Chondrocyte (in vitro differentiated cells): ENCODE measurements around the gene OASL. TPM values are rescaled to one million over a fixed set of nuclear protein-coding genes. Genes with fewer than 3 reads are reported as not detected.

Source experiments
- DNase-seq: peaks from one replicate; pipeline ENCODE4 v3.0.0; 2021; ENCODE audit warnings: mixed read lengths, low spot score
- H3K27ac Mint-ChIP-seq: one replicate; pipeline ENCODE4 v1.8.0; 2021; ENCODE audit warnings: mild to moderate bottlenecking, moderate library complexity, mixed read lengths; ENCODE audit not compliant: unreplicated experiment
- H3K27me3 Mint-ChIP-seq: 2 replicates; pipeline ENCODE4 v1.8.0; 2021; ENCODE audit warnings: low read depth, mixed read lengths
- H3K36me3 Mint-ChIP-seq: 2 replicates; pipeline ENCODE4 v1.8.0; 2021; ENCODE audit warnings: low read depth, mixed read lengths
- H3K4me1 Mint-ChIP-seq: 2 replicates; pipeline ENCODE4 v1.8.0; 2021; ENCODE audit warnings: low read depth, mild to moderate bottlenecking, mixed read lengths
- H3K4me3 Mint-ChIP-seq: one replicate; pipeline ENCODE4 v1.8.0; 2021; ENCODE audit warnings: mild to moderate bottlenecking, moderate library complexity, mixed read lengths; ENCODE audit not compliant: unreplicated experiment
- H3K9me3 Mint-ChIP-seq: 2 replicates; pipeline ENCODE4 v1.8.0; 2021; ENCODE audit warnings: low read depth, mixed read lengths
- total RNA-seq: library from RNA; stranded (reverse); gene quantifications from 3 replicates; pipeline ENCODE4 v1.2.1, GENCODE V29; 2021
- TF ChIP-seq, protein P1 (sequence below): fragments of 200-600 bp; sonication (generic); IDR thresholded peaks from 2 replicates; pipeline ENCODE4 v1.5.0; 2021; ENCODE audit warnings: antibody characterized with exemption, mild to moderate bottlenecking, moderate library complexity

OASL gene
- total RNA-seq, 1 donor from 2014 or later, result not detected

DNA sequence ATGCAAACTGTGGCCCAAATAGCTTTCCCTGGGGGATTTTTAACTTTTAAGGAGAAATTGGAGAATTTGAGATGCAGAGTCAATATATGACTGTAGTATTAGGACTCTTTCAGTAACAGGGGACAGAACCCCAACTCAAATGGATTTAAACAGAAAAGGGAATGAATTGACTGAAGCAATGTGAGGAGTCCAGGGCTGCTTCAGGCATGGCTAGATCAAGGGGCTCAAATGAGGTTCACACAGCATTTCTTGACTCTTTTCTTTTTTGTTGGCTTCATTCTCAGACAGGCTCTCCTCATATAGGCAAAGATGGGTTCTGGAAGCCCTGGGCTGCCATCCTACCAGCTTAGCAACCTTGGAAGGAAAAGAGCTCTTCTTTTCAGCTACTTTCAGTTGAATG lies 47.1 kb downstream of the OASL start:
- H3K4me1 Mint-ChIP-seq, result no peaks in the 10 kb centered on the region
- no peaks in the 10 kb centered on the region for H3K36me3 Mint-ChIP-seq
- H3K27ac Mint-ChIP-seq, result no peak overlapping the region
- H3K4me3 Mint-ChIP-seq, result no peak overlapping the region
- TF ChIP-seq, protein P1, sequence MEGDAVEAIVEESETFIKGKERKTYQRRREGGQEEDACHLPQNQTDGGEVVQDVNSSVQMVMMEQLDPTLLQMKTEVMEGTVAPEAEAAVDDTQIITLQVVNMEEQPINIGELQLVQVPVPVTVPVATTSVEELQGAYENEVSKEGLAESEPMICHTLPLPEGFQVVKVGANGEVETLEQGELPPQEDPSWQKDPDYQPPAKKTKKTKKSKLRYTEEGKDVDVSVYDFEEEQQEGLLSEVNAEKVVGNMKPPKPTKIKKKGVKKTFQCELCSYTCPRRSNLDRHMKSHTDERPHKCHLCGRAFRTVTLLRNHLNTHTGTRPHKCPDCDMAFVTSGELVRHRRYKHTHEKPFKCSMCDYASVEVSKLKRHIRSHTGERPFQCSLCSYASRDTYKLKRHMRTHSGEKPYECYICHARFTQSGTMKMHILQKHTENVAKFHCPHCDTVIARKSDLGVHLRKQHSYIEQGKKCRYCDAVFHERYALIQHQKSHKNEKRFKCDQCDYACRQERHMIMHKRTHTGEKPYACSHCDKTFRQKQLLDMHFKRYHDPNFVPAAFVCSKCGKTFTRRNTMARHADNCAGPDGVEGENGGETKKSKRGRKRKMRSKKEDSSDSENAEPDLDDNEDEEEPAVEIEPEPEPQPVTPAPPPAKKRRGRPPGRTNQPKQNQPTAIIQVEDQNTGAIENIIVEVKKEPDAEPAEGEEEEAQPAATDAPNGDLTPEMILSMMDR, result no peak
- peaks cover 33% of the 10 kb centered on the region for H3K27me3 Mint-ChIP-seq
- H3K9me3 Mint-ChIP-seq, result peaks cover 10% of the 10 kb centered on the region
- DNase-seq, result no peak

GRCh38 chr12:120990487-120991055 lies 48.5 kb downstream of the OASL start:
- peaks cover 31% of the 10 kb centered on the region for H3K27me3 Mint-ChIP-seq
- H3K9me3 Mint-ChIP-seq, result peaks cover 10% of the 10 kb centered on the region
- no peak overlapping the region for H3K27ac Mint-ChIP-seq
- H3K36me3 Mint-ChIP-seq, result no peaks in the 10 kb centered on the region
- no peaks in the 10 kb centered on the region for H3K4me1 Mint-ChIP-seq
- peak; percentile 19 for DNase-seq
- TF ChIP-seq, protein P1, result no peak
- no peak overlapping the region for H3K4me3 Mint-ChIP-seq

DNA sequence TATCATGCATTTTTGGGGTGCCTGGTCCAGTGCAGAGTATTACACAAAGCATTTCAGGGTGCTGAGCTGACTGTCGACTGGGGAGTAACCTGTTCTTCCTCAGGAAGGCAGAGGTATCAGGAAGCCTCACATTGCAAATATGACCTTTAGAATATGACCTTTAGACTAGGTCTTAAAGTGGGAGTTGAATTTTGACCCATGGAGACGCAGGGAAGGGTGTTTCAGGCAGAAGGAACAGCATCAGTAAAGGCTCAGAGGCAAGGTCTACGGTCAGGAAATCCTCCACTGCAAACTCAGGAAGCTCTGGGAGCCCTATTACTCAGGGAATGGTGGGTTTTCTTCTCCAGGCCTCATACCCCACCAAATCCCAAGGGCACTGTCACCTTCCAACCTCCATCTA lies 49.4 kb downstream of the OASL start:
- H3K4me1 Mint-ChIP-seq, result no peaks in the 10 kb centered on the region
- H3K4me3 Mint-ChIP-seq, result no peak overlapping the region
- H3K27me3 Mint-ChIP-seq, result peaks cover 22% of the 10 kb centered on the region
- TF ChIP-seq, protein P1, result no peak
- H3K9me3 Mint-ChIP-seq, result peaks cover 3% of the 10 kb centered on the region
- no peak for DNase-seq
- H3K27ac Mint-ChIP-seq, result no peak overlapping the region
- no peaks in the 10 kb centered on the region for H3K36me3 Mint-ChIP-seq

- Mint-ChIP-seq H3K27me3 (peaks cover 17% of the 10 kb centered on the region), H3K4me1 (no peaks in the 10 kb centered on the region), H3K9me3 (peaks cover 3% of the 10 kb centered on the region), H3K36me3 (no peaks in the 10 kb centered on the region), H3K27ac (no peak overlapping the region), H3K4me3 (no peak overlapping the region)
- peak; percentile 92 for DNase-seq
- TF ChIP-seq, protein P1, result no peak
These were observed 50.4 kb downstream of the OASL start for GRCh38 chr12:120988658-120989057.

DNA sequence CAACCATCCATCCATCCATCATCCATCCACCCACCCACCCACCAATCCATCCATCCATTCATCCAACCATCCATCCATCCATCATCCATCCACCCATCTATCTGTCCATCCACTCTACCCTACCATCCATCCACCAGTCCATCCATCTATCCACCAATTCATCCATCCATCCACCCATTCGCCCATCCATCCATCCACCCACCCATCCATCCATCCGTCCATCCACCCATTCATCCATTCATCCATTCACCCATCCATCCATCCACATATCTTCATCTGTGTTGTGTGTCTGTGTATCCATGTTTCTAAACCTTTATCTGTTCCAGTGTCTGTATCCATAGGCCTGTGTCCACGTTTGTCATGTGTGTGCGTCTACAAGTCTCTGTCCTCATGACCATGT lies 50.8 kb downstream of the OASL start:
- peak; percentile 8 for DNase-seq
- Mint-ChIP-seq H3K4me1 (no peaks in the 10 kb centered on the region), H3K4me3 (no peak overlapping the region), H3K9me3 (peaks cover 3% of the 10 kb centered on the region), H3K36me3 (no peaks in the 10 kb centered on the region), H3K27me3 (peaks cover 14% of the 10 kb centered on the region), H3K27ac (no peak overlapping the region)
- TF ChIP-seq, protein P1, result no peak
